ENCODE measurements around the gene TCAP.

Gene TCAP

DNA sequence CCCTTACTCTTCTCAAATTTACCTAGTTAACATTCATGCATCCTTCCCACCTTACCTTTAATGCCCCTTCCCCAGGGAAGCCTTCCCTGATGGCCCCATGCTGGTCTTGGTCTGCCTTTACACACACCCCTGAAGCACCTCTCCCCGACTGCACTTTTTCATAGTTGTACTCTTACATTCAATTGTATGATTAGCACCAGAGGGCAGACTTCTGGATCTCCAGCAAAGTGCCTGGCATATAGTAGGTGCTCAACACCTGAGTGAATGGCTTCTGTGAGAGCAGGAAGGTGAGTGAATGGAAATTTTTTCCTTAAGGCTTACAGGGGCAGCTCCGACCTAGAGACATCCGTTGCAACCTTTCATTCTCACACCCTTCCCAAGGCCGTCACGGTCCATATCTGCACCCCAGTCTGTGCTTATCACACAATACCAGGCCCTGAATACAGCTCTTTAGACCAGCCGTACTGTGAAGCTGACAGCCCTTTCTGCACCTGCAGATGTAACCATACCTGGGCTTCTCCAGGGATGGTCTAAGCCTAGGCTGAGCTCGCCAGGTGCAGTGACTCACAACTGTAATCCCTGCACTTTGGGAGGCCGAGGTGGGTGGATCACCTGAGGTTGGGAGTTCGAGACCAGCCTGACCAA is 18.3 kb downstream of the TCAP start:
- H3K36me3 ChIP-seq (replicated peaks; ENCODE audit: insufficient read depth, low read length), result no peaks in the 10 kb centered on the region
- H3F3A ChIP-seq (ENCODE audit: insufficient read depth, low read length), result peaks cover 16% of the 10 kb centered on the region
- H2AFZ ChIP-seq (ENCODE audit: low read length), result no peak overlapping the region

DNA sequence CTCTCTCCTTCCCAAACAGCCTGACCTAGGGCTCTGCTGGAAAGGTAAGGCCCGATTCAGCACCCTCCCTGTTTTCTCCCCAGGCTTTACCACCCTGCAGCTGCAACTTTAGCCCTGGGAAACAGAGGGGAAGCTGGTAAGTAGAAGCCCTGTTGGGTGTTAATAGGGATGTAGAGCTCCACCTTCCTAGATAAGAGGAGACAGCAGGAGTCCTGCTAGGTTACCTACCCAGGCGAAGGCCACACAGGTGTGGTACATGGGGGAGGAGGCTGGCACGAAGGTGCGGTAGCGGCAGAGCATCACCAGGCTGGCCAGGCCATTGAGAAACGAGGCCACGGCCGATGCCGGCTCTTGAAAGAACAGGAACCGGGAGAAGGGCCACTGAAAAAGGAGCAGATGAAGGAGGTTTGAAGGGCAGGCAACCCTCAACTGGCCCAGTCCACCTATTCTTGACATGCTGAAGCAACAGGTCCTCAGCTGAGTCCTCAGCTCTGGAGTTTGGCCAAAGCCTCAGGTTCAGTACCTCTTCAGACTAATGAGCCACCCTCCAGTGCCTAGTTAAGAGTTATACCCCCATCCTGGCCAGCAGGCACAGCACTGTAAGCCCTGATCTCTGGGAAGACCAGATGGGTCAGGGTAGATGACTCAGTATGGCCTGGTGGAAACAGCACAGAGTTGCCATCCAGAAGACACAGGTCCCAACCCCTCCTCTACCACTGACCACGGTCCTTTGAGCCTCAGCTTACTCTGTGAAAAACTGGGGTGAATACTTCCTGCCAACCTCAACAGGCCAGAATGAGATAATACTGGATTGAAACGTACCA is 19.4 kb downstream of the TCAP start:
- H3K4me2 ChIP-seq (ENCODE audit: low read depth, low read length), result no peak overlapping the region
- DNase-seq, result no peak
- no peak overlapping the region for H2AFZ ChIP-seq (ENCODE audit: low read length)
- H3K27me3 ChIP-seq (replicated peaks; ENCODE audit: insufficient read depth, low read length), result no peaks in the 10 kb centered on the region
- H3K27ac ChIP-seq (ENCODE audit: low read length), result no peak overlapping the region
- no peaks in the 10 kb centered on the region for H4K20me1 ChIP-seq (ENCODE audit: insufficient read depth, low read length)
- no peak overlapping the region for H3K9ac ChIP-seq (ENCODE audit: low read length)
- no peaks in the 10 kb centered on the region for H3K79me2 ChIP-seq (ENCODE audit: low read length)
- no peak overlapping the region for H3K4me3 ChIP-seq (ENCODE audit: low read length)
- peaks cover 19% of the 10 kb centered on the region for H3F3A ChIP-seq (ENCODE audit: insufficient read depth, low read length)
- TF ChIP-seq EZH2 (optimal IDR thresholded peaks at IDR 0.05; ENCODE audit: low read depth, low read length) (no peak), EZH2phosphoT487 (IDR thresholded peaks at IDR 0.05; ENCODE audit: low read length) (no peak)
- TF ChIP-seq, protein P1, sequence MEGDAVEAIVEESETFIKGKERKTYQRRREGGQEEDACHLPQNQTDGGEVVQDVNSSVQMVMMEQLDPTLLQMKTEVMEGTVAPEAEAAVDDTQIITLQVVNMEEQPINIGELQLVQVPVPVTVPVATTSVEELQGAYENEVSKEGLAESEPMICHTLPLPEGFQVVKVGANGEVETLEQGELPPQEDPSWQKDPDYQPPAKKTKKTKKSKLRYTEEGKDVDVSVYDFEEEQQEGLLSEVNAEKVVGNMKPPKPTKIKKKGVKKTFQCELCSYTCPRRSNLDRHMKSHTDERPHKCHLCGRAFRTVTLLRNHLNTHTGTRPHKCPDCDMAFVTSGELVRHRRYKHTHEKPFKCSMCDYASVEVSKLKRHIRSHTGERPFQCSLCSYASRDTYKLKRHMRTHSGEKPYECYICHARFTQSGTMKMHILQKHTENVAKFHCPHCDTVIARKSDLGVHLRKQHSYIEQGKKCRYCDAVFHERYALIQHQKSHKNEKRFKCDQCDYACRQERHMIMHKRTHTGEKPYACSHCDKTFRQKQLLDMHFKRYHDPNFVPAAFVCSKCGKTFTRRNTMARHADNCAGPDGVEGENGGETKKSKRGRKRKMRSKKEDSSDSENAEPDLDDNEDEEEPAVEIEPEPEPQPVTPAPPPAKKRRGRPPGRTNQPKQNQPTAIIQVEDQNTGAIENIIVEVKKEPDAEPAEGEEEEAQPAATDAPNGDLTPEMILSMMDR (IDR thresholded peaks at IDR 0.05; ENCODE audit: low read length), result no peak
- H3K36me3 ChIP-seq (replicated peaks; ENCODE audit: insufficient read depth, low read length), result no peaks in the 10 kb centered on the region
- peaks cover 11% of the 10 kb centered on the region; the same call in 1 of the 2 replicates for H3K4me1 ChIP-seq (ENCODE audit: low read length)
- H3K9me2 ChIP-seq (replicated peaks; ENCODE audit: insufficient read depth, low read length), result no peaks in the 10 kb centered on the region
- no peaks in the 10 kb centered on the region for H3K9me3 ChIP-seq (replicated peaks; ENCODE audit: insufficient read depth, low read length)

More for the DNA sequence above, 18.3 kb downstream of the TCAP start:
- Histone ChIP-seq H4K20me1 (ENCODE audit: insufficient read depth, low read length) (no peaks in the 10 kb centered on the region), H3K27ac (ENCODE audit: low read length) (no peak overlapping the region), H3K27me3 (replicated peaks; ENCODE audit: insufficient read depth, low read length) (no peaks in the 10 kb centered on the region), H3K9ac (ENCODE audit: low read length) (no peak overlapping the region), H3K9me2 (replicated peaks; ENCODE audit: insufficient read depth, low read length) (no peaks in the 10 kb centered on the region), H3K4me1 (ENCODE audit: low read length) (peaks cover 5% of the 10 kb centered on the region; the same call in 1 of the 2 replicates), H3K4me3 (ENCODE audit: low read length) (no peak overlapping the region), H3K79me2 (ENCODE audit: low read length) (no peaks in the 10 kb centered on the region), H3K4me2 (ENCODE audit: low read depth, low read length) (no peak overlapping the region), H3K9me3 (replicated peaks; ENCODE audit: insufficient read depth, low read length) (no peaks in the 10 kb centered on the region)
- DNase-seq, result no peak
- TF ChIP-seq, protein P1 (IDR thresholded peaks at IDR 0.05; ENCODE audit: low read length), result no peak
- TF ChIP-seq EZH2 (optimal IDR thresholded peaks at IDR 0.05; ENCODE audit: low read depth, low read length) (no peak), EZH2phosphoT487 (IDR thresholded peaks at IDR 0.05; ENCODE audit: low read length) (no peak)

DNA sequence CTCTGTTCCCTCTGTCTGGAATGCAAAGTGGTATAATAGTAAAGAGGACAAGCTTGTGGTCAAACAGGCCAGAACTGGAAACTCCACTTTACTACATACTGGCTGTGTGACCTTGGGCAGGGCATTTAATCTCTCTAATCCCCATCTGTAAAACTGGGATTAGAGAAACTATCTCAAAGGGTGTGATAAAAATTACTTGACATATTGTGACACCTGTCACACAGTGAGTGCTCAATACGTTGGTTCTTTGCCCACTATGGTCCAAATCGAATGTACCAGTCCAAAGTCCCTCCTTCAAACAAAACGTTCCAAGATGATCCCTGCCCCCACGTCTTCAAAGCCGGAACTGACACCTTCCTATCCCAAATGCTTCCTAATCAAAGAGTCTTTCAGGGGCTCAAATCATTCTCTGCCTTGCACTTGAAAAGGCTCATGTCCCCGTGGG is 22.0 kb downstream of the TCAP start:
- no peaks in the 10 kb centered on the region for H3K9me3 ChIP-seq (replicated peaks; ENCODE audit: insufficient read depth, low read length)
- DNase-seq, result no peak
- no peaks in the 10 kb centered on the region for H3K27me3 ChIP-seq (replicated peaks; ENCODE audit: insufficient read depth, low read length)
- H3K9me2 ChIP-seq (replicated peaks; ENCODE audit: insufficient read depth, low read length), result no peaks in the 10 kb centered on the region
- TF ChIP-seq, protein P1 (IDR thresholded peaks at IDR 0.05; ENCODE audit: low read length), result no peak
- TF ChIP-seq EZH2 (optimal IDR thresholded peaks at IDR 0.05; ENCODE audit: low read depth, low read length), result no peak
- no peak for TF ChIP-seq EZH2phosphoT487 (IDR thresholded peaks at IDR 0.05; ENCODE audit: low read length)
- H3F3A ChIP-seq (ENCODE audit: insufficient read depth, low read length), result peaks cover 19% of the 10 kb centered on the region
- no peaks in the 10 kb centered on the region for H3K36me3 ChIP-seq (replicated peaks; ENCODE audit: insufficient read depth, low read length)
- H2AFZ ChIP-seq (ENCODE audit: low read length), result peak overlapping the region; percentile 91
- H3K4me1 ChIP-seq (ENCODE audit: low read length), result peaks cover 11% of the 10 kb centered on the region; the same call in 1 of the 2 replicates
- peak overlapping the region; percentile 94; the same call in 1 of the 2 replicates for H3K27ac ChIP-seq (ENCODE audit: low read length)
- H3K79me2 ChIP-seq (ENCODE audit: low read length), result no peaks in the 10 kb centered on the region
- H3K4me2 ChIP-seq (ENCODE audit: low read depth, low read length), result peak overlapping the region; percentile 82
- peak overlapping the region; percentile 96 for H3K4me3 ChIP-seq (ENCODE audit: low read length)
- peak overlapping the region; percentile 81; the same call in 1 of the 2 replicates for H3K9ac ChIP-seq (ENCODE audit: low read length)
- no peaks in the 10 kb centered on the region for H4K20me1 ChIP-seq (ENCODE audit: insufficient read depth, low read length)
